GM18502 (cell line): ENCODE data around the gene MYBPC1.

Experiments
- ATAC-seq: cut with Tn5 transposase; IDR thresholded peaks from one replicate; pipeline ENCODE4 v1.9.1; 2021; ENCODE audit warnings: mild to moderate bottlenecking; ENCODE audit not compliant: unreplicated experiment, poor library complexity

The MYBPC1 gene

DNA sequence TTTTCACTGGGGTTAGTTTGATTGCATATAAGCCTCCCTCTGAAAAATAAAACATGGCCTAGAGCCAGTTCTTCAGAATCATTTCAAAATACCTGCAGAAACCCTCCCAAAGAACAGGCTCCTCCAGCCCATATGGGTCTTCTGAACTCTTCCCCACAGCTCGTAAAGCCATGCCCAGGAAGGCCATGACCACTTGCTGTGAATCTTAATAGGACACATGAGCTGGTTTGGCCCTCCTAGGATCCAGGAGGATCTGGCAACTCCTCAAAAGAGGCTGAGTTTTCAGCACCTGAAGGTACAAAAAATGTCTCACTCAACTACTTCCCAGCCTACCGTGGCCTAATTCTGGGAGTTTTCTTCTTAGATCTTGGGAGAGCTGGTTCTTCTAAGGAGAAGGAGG, 2.4 kb downstream of the MYBPC1 start:
- ATAC-seq, result no peak

DNA sequence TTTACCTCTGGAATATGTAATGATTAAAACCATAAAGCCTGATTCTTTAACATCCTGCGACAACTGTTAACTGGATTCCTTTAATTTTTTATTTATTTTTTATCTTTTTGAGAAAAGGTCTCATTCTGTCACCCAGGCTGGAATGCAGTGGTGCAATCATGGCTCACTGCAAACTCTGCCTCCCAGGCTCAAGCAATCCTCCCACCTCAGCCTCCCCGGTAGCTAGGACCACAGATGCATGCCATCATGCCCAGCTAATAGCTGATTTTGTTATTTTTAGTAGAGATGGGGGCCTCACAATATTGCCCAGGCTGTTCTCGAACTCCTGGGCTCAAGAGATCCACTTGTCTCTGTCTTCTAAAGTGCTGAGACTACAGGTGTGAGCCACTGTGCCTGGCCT, 3.7 kb downstream of the MYBPC1 start:
- ATAC-seq, result no peak

DNA sequence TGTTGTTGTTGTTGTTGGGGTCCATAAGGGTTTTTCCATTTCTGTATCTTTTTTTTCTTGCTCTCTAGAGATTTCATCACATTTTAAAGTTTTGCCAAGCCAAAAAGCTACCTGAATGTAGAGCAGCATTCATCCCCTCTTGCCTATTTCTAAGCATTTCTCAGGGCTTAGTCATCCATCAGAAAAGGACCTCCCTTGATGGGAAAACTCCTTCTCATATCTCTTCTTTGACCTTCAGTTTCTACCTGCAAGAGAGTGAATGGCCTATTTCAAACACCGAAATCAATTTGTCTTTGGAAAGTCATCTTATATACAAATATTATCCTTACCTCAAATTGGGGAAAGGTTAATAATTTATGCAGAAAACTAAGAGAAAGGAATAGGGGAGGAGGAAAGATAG, 4.5 kb downstream of the MYBPC1 start:
- no peak for ATAC-seq

DNA sequence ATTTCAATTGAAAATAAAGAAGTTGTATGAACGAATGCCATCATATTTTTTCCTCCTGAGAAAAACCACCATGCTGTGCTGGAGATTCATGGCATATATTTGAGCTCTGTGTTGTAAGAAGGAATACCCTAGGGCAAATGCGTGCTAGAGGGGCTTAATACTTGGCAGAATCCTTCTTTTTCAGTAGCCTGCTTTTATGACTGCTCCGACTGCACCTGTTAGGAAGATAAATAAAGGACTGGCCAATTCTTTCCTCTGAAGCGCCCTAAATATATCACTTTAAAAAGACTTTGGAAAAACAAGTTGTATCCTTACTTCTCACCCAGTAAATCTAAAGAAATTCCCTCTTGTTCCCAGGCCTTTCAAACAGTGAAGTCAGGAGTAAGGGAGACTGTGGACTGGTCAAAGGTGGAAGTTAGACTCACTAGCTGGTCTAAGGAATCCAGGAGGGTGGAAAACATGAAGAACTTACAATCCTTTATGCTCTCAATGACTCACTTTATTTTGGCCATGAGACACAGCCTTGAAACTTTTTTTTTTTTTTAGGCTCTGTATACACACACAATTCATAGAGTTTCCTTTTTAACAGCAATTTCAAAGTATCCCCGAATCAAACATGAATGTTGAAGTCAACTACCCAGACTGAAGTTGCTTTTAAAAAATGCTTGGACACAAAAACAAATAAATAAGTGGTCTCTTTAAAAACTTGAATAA, 5.2 kb downstream of the MYBPC1 start:
- no peak for ATAC-seq

DNA sequence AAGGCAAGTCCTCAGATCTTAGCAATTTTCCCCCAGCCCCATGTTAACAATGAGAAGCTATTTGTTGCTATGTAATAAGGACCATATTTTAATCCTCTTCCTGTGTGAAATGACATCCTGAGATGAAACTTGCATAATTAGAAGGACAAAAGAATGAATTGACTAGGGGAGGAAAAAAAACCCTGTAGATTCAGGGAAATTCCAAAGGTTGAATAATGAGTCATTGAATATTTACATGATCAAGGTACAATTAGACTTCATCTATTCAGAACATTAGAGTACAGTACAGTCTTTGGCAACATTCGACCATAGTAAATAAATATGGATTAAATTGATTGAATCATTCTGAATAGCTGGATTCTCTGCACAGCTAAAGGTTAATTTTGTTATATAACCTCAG, 9.4 kb downstream of the MYBPC1 start:
- no peak for ATAC-seq

DNA sequence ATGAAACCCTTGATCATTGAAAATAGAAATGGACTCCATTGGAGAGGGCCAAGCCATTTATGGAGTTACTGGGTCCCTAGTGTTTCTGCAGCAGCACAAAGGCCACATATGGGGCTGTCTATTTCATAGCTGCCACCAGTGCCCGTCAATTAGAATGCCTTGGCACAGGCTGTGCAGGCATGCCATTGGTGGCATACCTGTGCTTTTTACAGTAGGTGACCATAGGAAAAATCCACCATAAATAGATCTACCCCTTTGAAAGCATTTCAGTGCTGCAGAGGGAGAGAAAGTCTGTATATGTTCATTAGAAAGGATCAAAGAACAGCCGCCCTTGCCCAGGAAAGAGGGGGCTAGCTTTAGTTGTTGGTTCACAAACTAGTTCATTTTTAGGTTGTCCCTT, 13.1 kb downstream of the MYBPC1 start:
- no peak for ATAC-seq

DNA sequence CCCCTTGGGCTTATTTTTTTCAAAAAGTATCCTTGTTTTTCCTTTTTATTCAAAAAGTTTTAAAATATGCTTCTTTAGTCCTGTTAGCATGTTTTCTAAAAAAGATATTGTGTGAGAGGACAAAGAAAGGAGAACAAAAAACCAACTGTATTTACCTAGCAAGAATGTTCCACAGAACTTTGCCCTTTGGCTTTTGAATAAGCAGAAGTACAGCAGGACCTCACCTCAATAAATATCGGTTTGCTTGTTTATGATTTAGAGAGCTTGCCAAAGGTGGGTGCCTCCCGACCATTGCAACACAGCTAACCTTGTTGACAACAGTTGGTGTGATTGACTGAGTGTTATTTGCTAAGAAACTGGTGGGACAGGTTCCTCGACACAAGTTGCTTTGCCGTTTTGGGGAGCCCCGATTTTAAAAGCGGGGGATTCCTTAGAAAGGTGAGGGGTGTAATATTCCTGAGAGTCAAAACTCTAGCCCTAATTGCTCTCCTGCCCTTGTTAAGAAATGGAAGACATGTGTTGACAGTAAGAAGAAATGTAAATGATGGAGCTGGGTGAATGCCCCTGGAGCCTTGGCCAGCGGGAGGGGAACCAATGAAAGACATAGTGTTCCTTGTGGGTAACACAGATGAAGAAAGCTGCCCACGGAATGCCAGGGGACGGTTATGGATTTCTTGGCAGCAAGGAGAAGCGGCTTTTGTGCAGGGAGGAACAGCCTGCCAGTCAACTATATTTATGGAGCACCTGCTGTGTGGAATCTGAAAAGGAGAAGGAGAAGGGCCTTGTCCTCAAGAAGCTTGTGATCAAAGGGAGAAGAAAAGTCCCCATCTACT, 13.7 kb downstream of the MYBPC1 start:
- ATAC-seq, result no peak

DNA sequence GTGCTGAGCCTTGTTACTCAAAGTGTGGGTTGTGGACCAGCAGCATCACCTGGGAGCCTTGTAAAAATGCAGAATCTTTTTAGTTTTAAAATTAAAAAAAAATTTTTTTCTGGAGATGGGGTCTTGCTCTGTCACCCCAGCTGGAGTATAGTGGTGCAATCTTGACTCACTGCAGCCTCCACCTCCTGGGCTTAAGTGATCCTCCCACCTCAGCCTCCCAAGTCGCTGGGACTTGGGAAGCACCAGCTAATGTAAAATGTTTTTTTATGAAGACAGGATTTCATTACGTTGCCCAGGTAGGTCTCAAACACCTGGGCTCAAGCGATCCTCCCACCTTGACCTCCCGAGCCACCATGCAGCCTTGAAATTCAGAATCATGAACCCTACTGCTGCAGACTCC, 14.4 kb downstream of the MYBPC1 start:
- no peak for ATAC-seq

DNA sequence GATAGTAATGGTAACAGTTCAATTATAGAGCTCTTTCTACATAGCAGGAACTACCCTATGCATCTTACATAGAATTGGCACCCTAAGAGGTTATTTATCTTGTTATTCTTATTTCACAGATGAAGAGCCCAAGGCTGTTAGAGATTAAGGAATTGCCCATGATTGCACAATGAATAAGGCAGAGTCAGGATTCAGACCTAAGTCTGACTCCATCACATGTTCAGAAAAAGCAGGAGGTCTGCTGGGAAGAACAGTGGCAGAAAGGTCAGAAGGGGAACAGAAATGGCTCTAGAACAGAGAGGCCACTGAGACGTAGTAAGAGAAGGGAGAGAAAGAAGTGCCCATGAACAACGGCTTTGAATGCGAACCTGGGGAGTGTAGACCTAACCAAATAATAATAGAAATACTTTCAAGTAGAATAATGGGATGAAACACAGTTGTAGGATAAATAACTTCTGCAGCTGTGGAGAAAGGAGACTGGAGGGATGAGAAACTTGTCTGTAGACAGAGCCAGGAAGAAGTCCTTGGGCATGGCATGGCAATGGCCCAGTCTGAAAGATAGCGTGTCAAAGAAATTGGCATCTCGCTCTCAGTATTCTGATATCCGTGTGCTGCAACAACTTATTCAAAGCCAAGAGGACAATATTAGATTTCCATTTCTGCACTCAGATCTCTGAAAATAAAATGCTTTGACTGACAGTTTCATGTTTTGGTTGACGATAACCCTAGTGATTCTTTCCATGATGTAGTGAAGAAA, 17.6 kb downstream of the MYBPC1 start:
- no peak for ATAC-seq

DNA sequence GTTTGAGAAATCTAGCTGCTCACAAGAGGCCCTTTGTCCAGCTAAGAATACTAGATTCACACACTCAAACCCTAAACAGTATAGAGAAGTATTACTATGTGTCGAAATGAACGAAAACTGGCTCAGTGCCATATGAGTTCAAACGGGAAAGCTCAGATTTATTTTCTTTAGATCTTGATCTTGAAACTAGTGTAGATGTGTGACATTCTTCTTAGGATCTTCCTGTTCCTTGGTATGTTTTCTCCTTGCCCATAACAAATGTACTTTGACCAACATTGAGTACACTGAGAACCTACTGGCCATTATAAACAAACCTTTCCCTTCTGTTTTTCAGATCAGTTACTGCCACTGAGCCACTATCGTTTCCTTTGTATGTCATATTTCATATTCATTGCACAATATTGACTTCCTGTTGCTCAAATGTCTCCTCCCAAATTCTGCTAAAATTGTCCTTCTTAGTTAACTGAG, 21.3 kb downstream of the MYBPC1 start:
- ATAC-seq, result no peak

DNA sequence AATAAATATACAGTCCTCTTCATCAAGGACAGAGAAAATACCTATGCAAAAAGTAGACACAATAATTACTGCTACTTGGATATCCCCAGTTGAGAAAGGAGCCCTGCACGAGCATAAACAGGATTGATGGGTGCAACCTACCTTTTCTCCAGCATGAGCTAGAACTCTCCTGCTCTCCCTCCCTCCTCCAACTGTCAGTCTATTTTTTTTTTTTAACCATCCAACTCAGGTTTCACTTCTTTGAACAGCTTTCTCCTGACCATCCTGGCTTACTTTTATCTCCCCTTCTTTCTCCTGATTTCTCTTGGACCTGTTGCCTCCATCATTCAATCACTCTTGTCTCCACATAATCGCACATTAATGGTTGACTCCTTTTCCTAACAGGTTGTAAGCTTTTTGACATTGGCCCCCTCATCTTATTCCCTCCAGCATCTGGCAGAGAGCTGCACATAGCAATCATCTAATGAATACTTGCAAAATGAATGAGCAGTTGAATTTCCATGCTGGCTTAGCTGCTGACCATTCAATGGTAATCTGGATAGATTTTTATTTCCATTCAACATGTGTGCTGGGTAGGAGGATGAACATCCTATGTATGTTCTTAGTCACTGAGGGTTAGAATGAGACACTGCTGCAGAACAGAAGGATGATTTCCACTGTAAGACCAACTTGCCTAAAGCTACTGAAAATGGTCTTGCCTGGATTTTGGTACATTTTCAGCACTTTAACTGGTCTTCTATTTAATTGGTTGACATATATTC, 24.4 kb downstream of the MYBPC1 start:
- ATAC-seq, result no peak

DNA sequence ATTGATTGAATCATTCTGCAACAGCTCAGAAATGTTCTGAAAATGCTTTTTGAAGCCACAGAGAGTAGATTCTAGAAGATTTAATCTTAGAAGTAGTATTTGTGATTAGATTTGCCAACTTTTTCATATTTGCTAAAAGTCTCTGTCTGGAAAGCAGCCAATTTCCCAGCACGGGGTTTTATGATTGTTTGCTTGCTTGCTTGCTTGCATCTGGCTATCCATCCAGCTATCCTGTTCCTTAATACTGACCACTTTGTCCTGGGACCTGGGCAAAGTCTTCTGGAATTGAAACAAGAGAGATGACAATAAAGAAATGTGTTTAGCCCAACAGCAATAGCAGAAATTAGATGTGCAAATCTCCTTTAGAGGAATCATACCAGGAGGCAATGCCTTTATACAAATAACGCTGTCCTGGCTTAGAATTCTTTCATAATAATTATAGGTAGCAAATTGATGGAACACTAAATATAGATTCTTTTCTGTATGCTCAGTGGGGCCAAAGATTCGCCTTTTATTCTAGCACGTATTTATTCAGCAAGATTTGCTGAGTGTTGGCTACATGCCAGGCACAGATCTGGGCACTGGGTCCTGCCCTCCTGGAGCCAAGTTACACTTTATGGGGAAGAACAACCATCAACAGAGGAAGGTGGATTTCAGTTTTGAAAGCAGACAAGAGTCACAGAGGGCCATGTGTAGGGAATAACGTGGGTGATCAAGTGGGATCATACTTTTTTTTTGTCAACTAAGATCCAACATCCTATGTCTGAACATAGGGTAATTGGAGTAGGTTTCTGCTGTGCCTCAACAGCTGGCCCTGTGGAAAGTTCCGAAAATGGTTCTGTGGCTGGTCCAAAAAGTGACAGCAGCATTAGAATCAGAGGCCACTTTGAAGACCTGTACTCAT, 25.3 kb downstream of the MYBPC1 start:
- no peak for ATAC-seq

DNA sequence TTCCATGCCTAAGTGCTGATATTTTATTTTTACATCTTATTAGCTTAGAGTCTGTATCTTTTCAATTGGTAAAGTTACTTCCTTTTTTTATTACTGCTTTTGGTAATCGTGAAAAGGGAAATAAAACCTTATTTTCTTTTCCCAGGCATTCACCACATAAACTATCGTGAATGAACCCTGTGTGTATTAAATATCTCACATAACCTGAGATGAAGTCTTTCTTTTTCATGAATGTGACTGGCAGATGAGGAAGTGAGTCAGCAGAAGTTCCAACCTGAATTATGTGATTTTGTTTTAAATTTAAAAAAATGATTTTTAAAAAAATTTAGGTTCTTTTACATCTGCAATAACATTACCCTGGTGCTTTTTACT, 26.0 kb downstream of the MYBPC1 start:
- ATAC-seq, result no peak

DNA sequence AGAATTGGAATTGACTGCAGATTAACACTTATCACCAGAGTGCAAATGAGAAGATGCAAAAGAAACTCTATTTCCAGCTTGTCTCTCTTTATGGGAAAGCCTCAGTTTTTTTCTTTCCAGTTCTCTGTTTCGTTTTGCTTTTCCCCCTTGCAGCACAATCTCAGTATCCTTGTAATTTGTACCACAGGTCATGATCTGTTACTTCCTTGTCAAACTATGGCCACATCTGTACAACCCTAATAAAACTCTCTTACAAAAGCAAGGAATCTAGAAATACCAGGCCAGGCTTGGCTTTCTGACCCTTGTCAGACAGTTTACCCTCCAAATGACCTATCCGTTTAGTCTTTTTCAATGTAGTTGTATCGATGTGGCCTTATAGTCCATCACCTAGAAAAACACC, 33.9 kb downstream of the MYBPC1 start:
- ATAC-seq, result no peak

DNA sequence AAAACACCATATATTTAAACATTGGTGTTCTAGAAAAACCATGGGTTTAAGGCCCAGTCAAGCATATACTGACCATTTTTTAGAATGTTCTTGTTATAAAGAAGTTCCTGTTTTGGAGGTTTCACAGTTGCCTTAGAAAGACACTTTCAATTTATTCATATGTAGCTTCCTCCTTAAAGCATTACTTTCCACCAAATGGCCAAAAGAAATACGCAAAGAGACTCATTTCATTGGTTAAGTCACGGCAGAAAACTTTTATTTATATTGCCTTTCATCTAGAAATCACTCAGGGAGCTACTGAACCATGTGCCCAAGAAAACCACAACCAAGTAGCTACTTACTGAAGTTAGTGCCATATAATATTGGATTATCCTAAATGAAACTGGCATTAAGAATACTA, 40.0 kb downstream of the MYBPC1 start:
- ATAC-seq, result peak; percentile 99

DNA sequence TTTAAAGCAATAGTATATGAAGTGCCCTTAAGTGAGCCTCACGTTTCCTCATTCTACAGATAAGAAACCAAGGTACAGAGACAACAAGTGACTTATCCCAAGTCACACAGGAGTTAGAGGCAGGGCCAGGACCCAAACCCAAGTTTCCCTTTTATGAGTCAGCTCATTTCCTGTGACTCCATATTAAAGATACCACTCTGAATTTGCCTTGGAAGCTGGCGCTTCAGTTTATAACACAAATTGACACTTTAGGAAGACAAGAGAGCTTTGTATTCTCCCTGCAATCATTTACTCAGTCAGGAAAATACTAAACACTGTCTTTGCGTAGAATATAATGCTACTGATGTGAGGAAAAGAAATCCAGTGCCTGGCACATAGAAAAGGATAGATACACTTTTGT, 43.2 kb downstream of the MYBPC1 start:
- no peak for ATAC-seq

DNA sequence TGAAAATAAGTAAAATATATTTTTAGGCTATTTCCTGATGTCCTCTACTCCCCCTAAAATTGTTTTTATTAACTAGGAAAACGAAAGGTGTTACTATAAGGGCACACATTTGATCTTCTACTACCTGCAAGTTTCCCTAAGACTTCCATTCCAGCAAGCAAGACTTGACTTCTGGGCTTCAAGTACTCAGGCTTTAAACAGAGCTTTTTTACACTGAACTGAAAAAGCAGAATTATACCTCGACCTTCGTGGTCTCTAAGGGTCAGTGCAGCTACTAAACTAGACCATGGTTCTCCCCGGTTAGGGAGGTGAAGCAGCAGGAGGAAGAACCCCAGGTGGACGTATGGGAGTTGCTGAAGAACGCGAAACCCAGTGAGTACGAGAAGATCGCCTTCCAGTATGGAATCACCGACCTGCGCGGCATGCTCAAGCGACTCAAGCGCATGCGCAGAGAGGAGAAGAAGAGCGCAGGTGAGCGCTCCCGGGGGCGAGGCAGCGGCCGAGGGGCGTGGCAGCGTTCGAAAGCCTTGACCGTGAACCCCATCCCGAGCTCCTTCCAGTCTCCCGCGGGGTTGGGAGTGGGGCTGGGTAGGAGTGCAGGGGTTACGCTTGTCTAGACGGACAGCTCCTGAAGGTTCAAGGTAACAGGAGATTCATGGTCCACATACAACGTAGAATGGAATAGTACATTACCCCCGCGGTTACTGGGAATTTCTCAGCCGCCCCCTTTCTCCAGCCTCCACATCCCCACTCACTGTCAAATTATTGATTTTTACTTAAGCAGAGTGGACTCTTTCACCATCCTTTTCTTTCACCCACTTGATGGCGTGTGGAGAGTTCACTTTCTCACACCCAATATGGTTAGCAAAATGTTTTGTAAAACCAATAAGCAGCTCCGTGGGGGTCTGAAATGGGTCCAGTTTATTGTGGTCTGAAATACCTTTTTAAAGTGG, 47.6 kb downstream of the MYBPC1 start:
- no peak for ATAC-seq

DNA sequence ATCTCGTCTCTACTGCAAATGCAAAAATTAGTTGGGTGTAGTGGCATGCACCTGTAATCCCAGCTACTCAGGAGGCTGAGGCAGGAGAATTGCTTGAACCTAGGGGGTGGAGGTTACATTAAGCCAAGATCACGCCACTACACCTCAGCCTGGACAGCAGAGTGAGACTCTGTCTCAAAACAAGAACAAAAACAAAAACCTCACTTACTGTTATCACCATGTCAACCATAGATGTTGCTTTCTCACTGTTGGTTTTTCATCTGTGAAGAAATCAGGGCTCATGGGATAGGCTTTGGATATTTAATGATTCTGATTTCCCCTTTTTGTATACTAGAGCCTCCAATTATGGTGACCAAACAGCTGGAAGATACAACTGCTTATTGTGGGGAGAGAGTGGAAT, 52.9 kb downstream of the MYBPC1 start:
- no peak for ATAC-seq
